Thoracic aorta (tissue), 2 donors: ENCODE measurements around the gene PTPN23. TPM values are rescaled to one million over a fixed set of nuclear protein-coding genes. Genes with fewer than 3 reads are reported as not detected.

Experiments used
- ATAC-seq: fragments of 150-250 bp; one replicate; pipeline ENCODE4 v1.8.0; 2017; ENCODE audit warnings: low read depth; ENCODE audit not compliant: insufficient number of reproducible peaks, low FRiP score
- DNase-seq: peaks from one replicate; pipeline ENCODE4 v3.0.0-alpha.2; 2020; ENCODE audit warnings: low spot score
- H3K27ac ChIP-seq, 2 donors: fragments of 200-600 bp; sonication (generic); 1 replicate in 1 of 2; 2 replicates in 1 of 2; pipeline ENCODE4 v1.5.1; 2016; ENCODE audit warnings: mild to moderate bottlenecking in 2 of 2, moderate library complexity in 2 of 2
- H3K27me3 ChIP-seq: fragments of 200-600 bp; sonication (generic); replicated peaks from 2 replicates; pipeline ENCODE4 v1.6.0; 2016; ENCODE audit warnings: mild to moderate bottlenecking; ENCODE audit not compliant: insufficient read depth
- H3K36me3 ChIP-seq: fragments of 200-600 bp; sonication (generic); one replicate; pipeline ENCODE4 v1.5.1; 2016
- H3K4me1 ChIP-seq, 2 donors: fragments of 200-600 bp; sonication (generic); 1 replicate in 1 of 2; 2 replicates in 1 of 2; pipeline versions ENCODE4 v1.5.1 to v1.6.0; 2016; ENCODE audit warnings: low read depth in 2 of 2, mild to moderate bottlenecking in 1 of 2; ENCODE audit not compliant: control insufficient read depth in 1 of 2
- H3K4me3 ChIP-seq: fragments of 200-600 bp; sonication (generic); 2 replicates; pipeline ENCODE4 v1.5.1; 2016; ENCODE audit warnings: mild to moderate bottlenecking
- H3K9me3 ChIP-seq: fragments of 200-600 bp; sonication (generic); 2 replicates; pipeline ENCODE4 v1.5.1; 2016
- CTCF ChIP-seq: fragments of 200-600 bp; sonication (generic); IDR thresholded peaks from one replicate; pipeline ENCODE4 v1.5.1; 2019; ENCODE audit warnings: antibody characterized with exemption
- total RNA-seq, 2 donors: library from RNA; depleted of rRNA; stranded (reverse); fragments of >200 nt; gene quantifications; one replicate each; pipeline versions ENCODE4 v1.1.0 to v1.2.3, GENCODE V29; 2016

Gene PTPN23
- total RNA-seq, 2 donors from 2014 or later = 32.2 to 50.4 TPM

- H3K4me1 ChIP-seq = peaks cover 6 to 24% of the 10 kb centered on the region in 2 donors
- H3K27ac ChIP-seq = no peak overlapping the region
- H3K27me3 ChIP-seq = no peaks in the 10 kb centered on the region
- TF ChIP-seq CTCF = no peak
- H3K36me3 ChIP-seq = peaks cover 59% of the 10 kb centered on the region
- DNase-seq (no peak), ATAC-seq (no peak)
- H3K9me3 ChIP-seq = no peaks in the 10 kb centered on the region
- no peak overlapping the region for H3K4me3 ChIP-seq
Observed at GRCh38 chr3:47406762-47407149, 25.9 kb downstream of the PTPN23 start.

- Histone ChIP-seq H3K36me3 (peaks cover 64% of the 10 kb centered on the region), H3K4me1 (peaks cover 6 to 24% of the 10 kb centered on the region in 2 donors), H3K27ac (no peak overlapping the region), H3K9me3 (no peaks in the 10 kb centered on the region), H3K27me3 (no peaks in the 10 kb centered on the region), H3K4me3 (no peak overlapping the region)
- DNase-seq (no peak), ATAC-seq (no peak)
- no peak for TF ChIP-seq CTCF
Observed at GRCh38 chr3:47407237-47407636, 26.4 kb downstream of the PTPN23 start.

GRCh38 chr3:47407896-47408838 is 27.3 kb downstream of the PTPN23 start:
- Histone ChIP-seq H3K27ac (no peak overlapping the region), H3K36me3 (peaks cover 70% of the 10 kb centered on the region), H3K9me3 (no peaks in the 10 kb centered on the region), H3K27me3 (no peaks in the 10 kb centered on the region), H3K4me3 (no peak overlapping the region), H3K4me1 (peaks cover 6 to 24% of the 10 kb centered on the region in 2 donors)
- ATAC-seq (no peak), DNase-seq (no peak)
- TF ChIP-seq CTCF = no peak

- ATAC-seq (no peak), DNase-seq (no peak)
- Histone ChIP-seq H3K27me3 (no peaks in the 10 kb centered on the region), H3K9me3 (no peaks in the 10 kb centered on the region), H3K4me1 (peaks cover 6 to 24% of the 10 kb centered on the region in 2 donors), H3K4me3 (no peak overlapping the region), H3K27ac (no peak overlapping the region), H3K36me3 (peaks cover 76% of the 10 kb centered on the region)
- TF ChIP-seq CTCF = no peak
Observed at GRCh38 chr3:47408839-47409229, 28.0 kb downstream of the PTPN23 start.

- Histone ChIP-seq H3K27ac (no peak overlapping the region), H3K36me3 (peaks cover 80% of the 10 kb centered on the region), H3K9me3 (no peaks in the 10 kb centered on the region), H3K4me3 (no peak overlapping the region), H3K27me3 (no peaks in the 10 kb centered on the region), H3K4me1 (peaks cover 6 to 21% of the 10 kb centered on the region in 2 donors)
- no peak for TF ChIP-seq CTCF
- DNase-seq (no peak), ATAC-seq (no peak)
Observed at GRCh38 chr3:47409284-47409683, 28.5 kb downstream of the PTPN23 start.
